CD4-positive, alpha-beta memory T cell (primary cell): ENCODE results near the gene COA1. TPM values are rescaled to one million over a fixed set of nuclear protein-coding genes. Genes with fewer than 3 reads are reported as not detected.

ENCODE experiments used
- CTCF ChIA-PET: fragments of 350-600 bp; sonication (Branson Sonifier 250); formaldehyde crosslinking; loops from one replicate; lab custom pipeline; 2021; ENCODE audit warnings: inconsistent platforms; ENCODE audit not compliant: partially characterized antibody; lab: Charles Lee
- POLR2A ChIA-PET: fragments of 350-600 bp; sonication (Branson Sonifier 250); formaldehyde crosslinking; loops from one replicate; lab custom pipeline; 2021; ENCODE audit not compliant: partially characterized antibody; lab: Charles Lee
- DNase-seq, 5 donors: peaks; one replicate each; pipeline versions ENCODE4 v3.0.0 to v3.0.0-alpha.2; 2020 to 2022; ENCODE audit warnings: mixed read lengths in 1 of 5
- H3K27ac ChIP-seq: one replicate; pipeline ENCODE4 v1.7.0; 2013; ENCODE audit warnings: low read depth, low read length
- H3K27me3 ChIP-seq: 2 replicates; pipeline ENCODE4 v1.7.0; 2013; ENCODE audit warnings: mild to moderate bottlenecking, low read length, moderate library complexity; ENCODE audit not compliant: insufficient read depth
- H3K36me3 ChIP-seq: 2 replicates; pipeline ENCODE4 v1.7.0; 2013; ENCODE audit warnings: mild to moderate bottlenecking, low read length, moderate library complexity; ENCODE audit not compliant: insufficient read depth
- H3K4me1 ChIP-seq: 2 replicates; pipeline ENCODE4 v1.7.0; 2013; ENCODE audit warnings: mild to moderate bottlenecking, low read length, moderate library complexity; ENCODE audit not compliant: insufficient read depth
- H3K4me3 ChIP-seq, 2 donors: one replicate each; pipeline ENCODE4 v1.7.0; 2013; ENCODE audit warnings: low read length in 2 of 2, mild to moderate bottlenecking in 1 of 2
- H3K9me3 ChIP-seq, 2 donors: one replicate each; pipeline ENCODE4 v1.7.0; 2013; ENCODE audit warnings: low read length in 2 of 2, control low read depth in 1 of 2; ENCODE audit not compliant: control insufficient read depth in 1 of 2
- H3K27ac Mint-ChIP-seq, 7 donors: one replicate each; pipeline ENCODE4 v1.8.0; 2020 to 2021; ENCODE audit warnings: mixed read lengths in 7 of 7, mild to moderate bottlenecking in 6 of 7, inconsistent platforms in 3 of 7, moderate library complexity in 3 of 7
- H3K27me3 Mint-ChIP-seq, 2 donors: one replicate each; pipeline ENCODE4 v1.8.0; 2020 to 2021; ENCODE audit warnings: mixed read lengths in 2 of 2
- H3K36me3 Mint-ChIP-seq, 2 donors: one replicate each; pipeline ENCODE4 v1.8.0; 2020 to 2021; ENCODE audit warnings: mixed read lengths in 2 of 2, inconsistent platforms in 1 of 2, mild to moderate bottlenecking in 1 of 2
- H3K4me1 Mint-ChIP-seq, 4 donors: one replicate each; pipeline ENCODE4 v1.8.0; 2020 to 2021; ENCODE audit warnings: mixed read lengths in 4 of 4, mild to moderate bottlenecking in 1 of 4
- H3K4me3 Mint-ChIP-seq, 8 donors: one replicate each; pipeline ENCODE4 v1.8.0; 2020 to 2021; ENCODE audit warnings: mixed read lengths in 8 of 8, mild to moderate bottlenecking in 7 of 8, moderate library complexity in 6 of 8, inconsistent platforms in 3 of 8
- H3K9me3 Mint-ChIP-seq, 8 donors: one replicate each; pipeline ENCODE4 v1.8.0; 2020 to 2021; ENCODE audit warnings: mixed read lengths in 8 of 8, mild to moderate bottlenecking in 5 of 8, inconsistent platforms in 3 of 8, moderate library complexity in 1 of 8
- intact Hi-C: fragments of 100-400 bp; cut with micrococcal nuclease; formaldehyde crosslinking; loops from one replicate; pipeline ENCODE4 v1.15.1; 2023
- polyA plus RNA-seq, 2 donors: library from polyadenylated mRNA; unstranded; fragments of 300-500 nt; fragmentation: Illumina TruSeq; gene quantifications; one replicate each; pipeline ENCODE4 v1.2.3, GENCODE V29; 2021
- total RNA-seq, 2 experiments: library from RNA; stranded (reverse); gene quantifications; one replicate each; pipeline ENCODE4 v1.2.3, GENCODE V29; 2021

The COA1 gene
- total and polyA plus RNA-seq, 4 experiments from 2014 or later: 43.7 to 56.4 (median 52.6) TPM

GRCh38 chr7:43643846-43644245 lies 85.5 kb downstream of the COA1 start:
- Mint-ChIP-seq H3K9me3 (no peaks in the 10 kb centered on the region), H3K4me3 (peak overlapping the region in 7 of 8 donors; percentile 25 to 76 (median 40)), H3K4me1 (peaks cover 61 to 97% (median 83%) of the 10 kb centered on the region in 4 donors), H3K36me3 (peaks cover 52 to 61% of the 10 kb centered on the region in 2 donors), H3K27me3 (no peaks in the 10 kb centered on the region), H3K27ac (peak overlapping the region; percentile 70 to 90 (median 87))
- no peak for DNase-seq
- H3K27me3 ChIP-seq: no peaks in the 10 kb centered on the region
- POLR2A ChIA-PET: interaction anchor here (1.2 to 16.6 kb wide), 7 partner anchors 15 to 57 kb away, joined by 3 to 393 read pairs (median 4); partner anchors contain the start of gene STK17A
- peaks cover 100% of the 10 kb centered on the region for H3K4me1 ChIP-seq
- H3K9me3 ChIP-seq: no peaks in the 10 kb centered on the region
- peaks cover 27% of the 10 kb centered on the region for H3K36me3 ChIP-seq
- intact Hi-C loops: no loop called here
- CTCF ChIA-PET: interaction anchor here (2.0 to 11.6 kb wide), 3 partner anchors 14 to 60 kb away, joined by 4 to 199 read pairs (median 70); partner anchors contain the start of gene STK17A
- no peak overlapping the region for H3K4me3 ChIP-seq
- H3K27ac ChIP-seq: no peak overlapping the region

DNA sequence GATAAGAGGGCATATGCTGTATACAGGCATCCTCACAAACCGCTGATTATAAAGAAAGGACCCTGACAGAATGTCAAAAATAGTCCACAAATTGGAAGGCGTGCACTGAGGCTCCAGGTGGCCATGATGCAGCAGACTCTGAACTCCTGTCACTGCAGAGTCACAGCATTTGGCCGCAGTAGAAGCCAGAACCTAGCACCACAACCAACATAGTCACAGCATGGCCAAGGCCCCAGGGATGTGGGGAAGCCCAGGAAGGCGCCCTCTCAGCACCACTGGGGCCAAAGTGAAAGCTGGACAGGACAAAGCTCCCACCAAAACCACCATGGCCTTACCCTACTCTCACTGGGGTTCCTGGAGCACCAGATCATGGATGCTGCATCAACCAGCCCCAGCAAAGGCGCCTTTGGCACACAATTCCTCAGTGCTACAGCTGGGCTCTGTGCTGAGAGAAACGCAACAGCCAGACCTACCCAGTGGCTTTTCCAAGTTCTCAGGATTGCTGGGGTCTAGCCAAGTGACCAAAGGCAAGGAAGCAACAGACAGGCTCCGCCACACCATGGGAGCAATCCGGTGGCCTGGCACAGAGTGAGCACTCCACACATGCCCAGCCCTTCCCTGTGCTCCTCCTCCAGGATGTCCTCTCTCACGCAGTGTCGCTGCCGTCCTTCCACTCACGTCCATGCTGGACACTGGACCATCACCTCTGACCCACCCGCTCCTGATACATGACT lies 86.3 kb downstream of the COA1 start:
- Mint-ChIP-seq H3K4me1 (peaks cover 54 to 97% (median 80%) of the 10 kb centered on the region in 4 donors), H3K9me3 (no peaks in the 10 kb centered on the region), H3K27me3 (no peaks in the 10 kb centered on the region), H3K27ac (peak overlapping the region; percentile 70 to 90 (median 87)), H3K36me3 (peaks cover 54 to 65% of the 10 kb centered on the region in 2 donors), H3K4me3 (peak overlapping the region in 6 of 8 donors; percentile 37 to 70 (median 52))
- Histone ChIP-seq H3K4me3 (no peak overlapping the region), H3K27ac (no peak overlapping the region), H3K4me1 (peaks cover 100% of the 10 kb centered on the region), H3K36me3 (peaks cover 27% of the 10 kb centered on the region), H3K9me3 (no peaks in the 10 kb centered on the region), H3K27me3 (no peaks in the 10 kb centered on the region)
- ChIA-PET POLR2A (interaction anchor here (0.9 to 16.6 kb wide), 6 partner anchors 10 to 57 kb away, joined by 3 to 393 read pairs (median 5); partner anchors contain the start of gene STK17A), CTCF (interaction anchor here (1.0 to 11.6 kb wide), 4 partner anchors 13 to 60 kb away, joined by 3 to 199 read pairs (median 37); partner anchors contain the start of gene STK17A)
- intact Hi-C loops: no loop called here
- no peak for DNase-seq

- no peak overlapping the region for H3K27ac ChIP-seq
- DNase-seq: no peak
- no peaks in the 10 kb centered on the region for H3K9me3 Mint-ChIP-seq
- H3K9me3 ChIP-seq: no peaks in the 10 kb centered on the region
- peak overlapping the region in 5 of 7 donors; percentile 34 to 88 (median 81) for H3K27ac Mint-ChIP-seq
- ChIA-PET POLR2A (interaction anchor here (1.2 to 16.6 kb wide), 7 partner anchors 9 to 57 kb away, joined by 4 to 393 read pairs (median 7); partner anchors contain the start of gene STK17A), CTCF (interaction anchor here (1.2 to 3.5 kb wide), 5 partner anchors 9 to 60 kb away, joined by 3 to 41 read pairs (median 15); partner anchors contain the start of gene STK17A)
- intact Hi-C loops: no loop called here
- H3K4me1 ChIP-seq: peaks cover 99% of the 10 kb centered on the region
- H3K27me3 ChIP-seq: no peaks in the 10 kb centered on the region
- peaks cover 54 to 96% (median 78%) of the 10 kb centered on the region in 4 donors for H3K4me1 Mint-ChIP-seq
- peaks cover 38% of the 10 kb centered on the region for H3K36me3 ChIP-seq
- peaks cover 67 to 77% of the 10 kb centered on the region in 2 donors for H3K36me3 Mint-ChIP-seq
- no peak overlapping the region for H3K4me3 ChIP-seq
- H3K4me3 Mint-ChIP-seq: peak overlapping the region in 1 of 8 donors; percentile 27
- no peaks in the 10 kb centered on the region for H3K27me3 Mint-ChIP-seq
Measured at GRCh38 chr7:43640679-43641078, 88.6 kb downstream of the COA1 start.

DNA sequence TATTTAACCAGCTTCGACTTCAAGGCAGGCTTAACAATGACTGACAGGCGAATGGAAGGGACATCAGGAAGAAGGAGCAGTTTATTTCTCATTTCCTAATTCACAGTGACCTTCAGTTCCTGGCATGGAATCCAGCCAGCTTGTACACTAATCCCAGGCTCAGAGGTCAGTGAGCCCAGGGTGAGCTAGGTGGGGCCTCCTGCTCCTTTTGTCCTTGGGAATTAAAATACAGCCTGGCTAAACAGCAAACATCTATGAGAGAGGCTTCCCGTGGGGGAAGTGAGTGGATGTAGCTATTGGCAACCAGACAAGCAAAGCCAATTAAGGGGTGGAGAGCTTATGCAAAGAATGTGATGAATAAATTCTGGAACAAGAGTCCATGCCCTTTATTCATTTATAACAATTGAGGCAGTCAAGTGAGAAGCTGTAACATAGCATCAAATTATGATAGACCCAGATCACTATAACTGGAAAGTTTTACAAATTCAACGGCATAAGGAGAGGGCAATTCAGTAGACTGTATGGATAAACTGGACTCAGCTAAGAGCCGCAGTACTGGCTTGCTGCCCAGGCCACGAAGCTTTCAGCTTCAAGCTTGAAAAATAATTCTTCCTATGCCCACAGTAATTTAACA lies 89.3 kb downstream of the COA1 start:
- no peaks in the 10 kb centered on the region for H3K9me3 ChIP-seq
- peaks cover 67 to 79% of the 10 kb centered on the region in 2 donors for H3K36me3 Mint-ChIP-seq
- DNase-seq: no peak
- ChIA-PET POLR2A (interaction anchor here (1.2 to 16.6 kb wide), 8 partner anchors 8 to 58 kb away, joined by 4 to 393 read pairs (median 7); partner anchors contain the start of gene STK17A), CTCF (interaction anchor here (1.1 to 3.5 kb wide), 6 partner anchors 10 to 60 kb away, joined by 3 to 41 read pairs (median 10); partner anchors contain the start of gene STK17A)
- H3K27ac Mint-ChIP-seq: peak overlapping the region; percentile 59 to 88 (median 85)
- peaks cover 50 to 94% (median 75%) of the 10 kb centered on the region in 4 donors for H3K4me1 Mint-ChIP-seq
- peaks cover 38% of the 10 kb centered on the region for H3K36me3 ChIP-seq
- no peak overlapping the region for H3K4me3 ChIP-seq
- no peak overlapping the region for H3K27ac ChIP-seq
- H3K27me3 ChIP-seq: no peaks in the 10 kb centered on the region
- peaks cover 99% of the 10 kb centered on the region for H3K4me1 ChIP-seq
- no peaks in the 10 kb centered on the region for H3K9me3 Mint-ChIP-seq
- intact Hi-C loops: no loop called here
- H3K4me3 Mint-ChIP-seq: peak overlapping the region in 3 of 8 donors; percentile 10 to 31 (median 21)
- H3K27me3 Mint-ChIP-seq: no peaks in the 10 kb centered on the region

DNA sequence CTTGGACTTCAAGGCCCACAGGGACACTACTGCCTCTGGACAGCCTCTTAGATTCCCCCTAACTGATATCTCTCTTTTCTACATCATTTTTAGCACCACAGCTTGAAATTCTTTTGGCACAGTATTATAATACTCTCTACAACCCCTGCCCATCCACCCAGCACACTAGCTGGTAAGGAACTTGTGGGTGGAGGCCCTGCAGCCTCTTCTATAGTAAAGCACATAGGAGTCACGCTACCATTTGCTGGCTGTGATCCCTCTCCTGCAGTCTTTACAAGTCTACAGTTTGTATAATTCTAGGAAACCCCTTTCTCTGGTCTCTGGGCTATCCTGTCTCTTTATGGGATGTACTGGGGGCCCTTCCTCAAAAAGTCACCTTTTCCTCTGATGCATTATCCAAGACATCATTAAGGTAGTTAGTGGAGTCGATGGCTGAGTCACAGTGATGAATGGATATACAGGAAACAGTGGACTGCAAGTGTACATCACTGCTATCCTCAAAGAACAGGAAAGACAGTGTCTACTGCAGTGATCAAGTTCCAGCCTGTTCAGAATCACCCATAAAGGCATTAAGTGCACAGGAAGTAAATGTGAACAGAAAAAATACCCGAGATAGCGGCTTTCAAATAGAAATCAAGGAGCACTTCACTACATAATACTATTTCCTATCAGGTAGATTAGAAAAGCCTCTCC lies 92.1 kb downstream of the COA1 start:
- ChIA-PET CTCF (interaction anchor here (1.0 to 3.5 kb wide), 3 partner anchors 12 to 55 kb away, joined by 5 to 41 read pairs (median 15); partner anchors contain the start of gene STK17A), POLR2A (interaction anchor here (0.7 to 16.6 kb wide), 6 partner anchors 12 to 63 kb away, joined by 3 to 393 read pairs (median 7); partner anchors contain the start of gene STK17A)
- Mint-ChIP-seq H3K4me1 (peaks cover 48 to 95% (median 73%) of the 10 kb centered on the region in 4 donors), H3K27ac (peak overlapping the region; percentile 70 to 96 (median 79)), H3K27me3 (no peaks in the 10 kb centered on the region), H3K36me3 (peaks cover 62 to 78% of the 10 kb centered on the region in 2 donors), H3K9me3 (no peaks in the 10 kb centered on the region), H3K4me3 (peak overlapping the region in 7 of 8 donors; percentile 2 to 80 (median 62))
- H3K9me3 ChIP-seq: no peaks in the 10 kb centered on the region
- peaks cover 96% of the 10 kb centered on the region for H3K4me1 ChIP-seq
- peak in 4 of 5 donors; percentile 23 to 54 (median 28) for DNase-seq
- peak overlapping the region; percentile 5 for H3K27ac ChIP-seq
- H3K27me3 ChIP-seq: no peaks in the 10 kb centered on the region
- H3K36me3 ChIP-seq: peaks cover 51% of the 10 kb centered on the region
- intact Hi-C loops: loop anchor here (1.0 kb wide), 1 partner anchor 11 kb away; no protein-coding TSS in a partner anchor
- H3K4me3 ChIP-seq: no peak overlapping the region

- Mint-ChIP-seq H3K9me3 (no peaks in the 10 kb centered on the region), H3K4me1 (peaks cover 55 to 97% (median 76%) of the 10 kb centered on the region in 4 donors), H3K4me3 (no peak overlapping the region), H3K27ac (peak overlapping the region in 5 of 7 donors; percentile 64 to 94 (median 79)), H3K36me3 (peaks cover 67 to 81% of the 10 kb centered on the region in 2 donors), H3K27me3 (no peaks in the 10 kb centered on the region)
- Histone ChIP-seq H3K27ac (no peak overlapping the region), H3K4me1 (peaks cover 96% of the 10 kb centered on the region), H3K9me3 (no peaks in the 10 kb centered on the region), H3K27me3 (no peaks in the 10 kb centered on the region), H3K4me3 (no peak overlapping the region), H3K36me3 (peaks cover 51% of the 10 kb centered on the region)
- CTCF ChIA-PET: interaction anchor here (1.8 kb wide), 1 partner anchor 53 kb away, joined by 8 read pairs; the partner anchor contains the start of gene STK17A
- no peak for DNase-seq
- POLR2A ChIA-PET: interaction anchor here (1.2 to 10.5 kb wide), 2 partner anchors 13 to 15 kb away, joined by 5 to 143 read pairs; no protein-coding TSS in a partner anchor
- intact Hi-C loops: no loop called here
Measured at GRCh38 chr7:43636093-43636492, 93.2 kb downstream of the COA1 start.
